GM19240 (cell line): ENCODE data around the gene TASOR.

Experiments
- DNase-seq: peaks from one replicate; pipeline ENCODE4 v3.0.0; 2011; ENCODE audit warnings: low spot score; ENCODE audit not compliant: insufficient read length

TASOR gene

GRCh38 chr3:56682462-56683121, 473 bp downstream of the TASOR start:
- DNase-seq = peak; percentile 12

GRCh38 chr3:56681984-56682461, 1.0 kb downstream of the TASOR start:
- no peak for DNase-seq

- DNase-seq = no peak
Measured at GRCh38 chr3:56680054-56680580, 2.9 kb downstream of the TASOR start.

- no peak for DNase-seq
Measured at GRCh38 chr3:56677286-56677685, 5.8 kb downstream of the TASOR start.

GRCh38 chr3:56673781-56674457, 9.1 kb downstream of the TASOR start:
- DNase-seq = no peak

GRCh38 chr3:56667973-56668579, 15.0 kb downstream of the TASOR start:
- DNase-seq = no peak

GRCh38 chr3:56664823-56665222, 18.2 kb downstream of the TASOR start:
- no peak for DNase-seq

GRCh38 chr3:56655709-56656108, 27.4 kb downstream of the TASOR start:
- no peak for DNase-seq

- no peak for DNase-seq
Measured at GRCh38 chr3:56654460-56654859, 28.6 kb downstream of the TASOR start.

GRCh38 chr3:56645407-56645806, 37.7 kb downstream of the TASOR start:
- no peak for DNase-seq

- no peak for DNase-seq
Measured at GRCh38 chr3:56633602-56634535, 49.2 kb downstream of the TASOR start.
